HG03342 (cell line): ENCODE results near the gene SLC22A2.
"Not testable (repeated sequence)": the region's sequence is repeated elsewhere in the genome, so short reads cannot be mapped to it uniquely, and the experiment has no call there.

ENCODE experiments used
- ATAC-seq: cut with Tn5 transposase; IDR thresholded peaks from one replicate; pipeline ENCODE4 v1.9.1; 2021; ENCODE audit warnings: mild to moderate bottlenecking, moderate library complexity; ENCODE audit not compliant: unreplicated experiment

SLC22A2 gene

GRCh38 chr6:160258346-160259142 is at the start of gene SLC22A2:
Gene SLC22A2, minus strand, starts transcription at chr6:160258821. Its CDS starts 64 bp downstream, at chr6:160258757.
- ATAC-seq, result no peak

GRCh38 chr6:160305926-160306713 is 47.5 kb upstream of the SLC22A2 start:
- no peak for ATAC-seq

GRCh38 chr6:160303806-160304205 is 45.2 kb upstream of the SLC22A2 start:
- no peak for ATAC-seq

- ATAC-seq, result not testable (repeated sequence)
Observed at GRCh38 chr6:160302431-160303082, 43.9 kb upstream of the SLC22A2 start.

GRCh38 chr6:160301339-160301738 is 42.7 kb upstream of the SLC22A2 start:
- no peak for ATAC-seq

GRCh38 chr6:160300076-160300695 is 41.6 kb upstream of the SLC22A2 start:
- ATAC-seq, result no peak

- no peak for ATAC-seq
Observed at GRCh38 chr6:160299559-160299958, 40.9 kb upstream of the SLC22A2 start.

GRCh38 chr6:160298121-160298520 is 39.5 kb upstream of the SLC22A2 start:
- ATAC-seq, result no peak

GRCh38 chr6:160297310-160297709 is 38.7 kb upstream of the SLC22A2 start:
- no peak for ATAC-seq

- no peak for ATAC-seq
Observed at GRCh38 chr6:160293844-160294243, 35.2 kb upstream of the SLC22A2 start.

- no peak for ATAC-seq
Observed at GRCh38 chr6:160285541-160286105, 27.0 kb upstream of the SLC22A2 start.

GRCh38 chr6:160284575-160284974 is 26.0 kb upstream of the SLC22A2 start:
- no peak for ATAC-seq

- ATAC-seq, result no peak
Observed at GRCh38 chr6:160282444-160282843, 23.8 kb upstream of the SLC22A2 start.

GRCh38 chr6:160279850-160280249 is 21.2 kb upstream of the SLC22A2 start:
- ATAC-seq, result no peak

- no peak for ATAC-seq
Observed at GRCh38 chr6:160278786-160279310, 20.2 kb upstream of the SLC22A2 start.

- ATAC-seq, result no peak
Observed at GRCh38 chr6:160278311-160278710, 19.7 kb upstream of the SLC22A2 start.

GRCh38 chr6:160277546-160277945 is 18.9 kb upstream of the SLC22A2 start:
- no peak for ATAC-seq

- no peak for ATAC-seq
Observed at GRCh38 chr6:160277144-160277543, 18.5 kb upstream of the SLC22A2 start.

GRCh38 chr6:160276126-160276525 is 17.5 kb upstream of the SLC22A2 start:
- ATAC-seq, result no peak

- no peak for ATAC-seq
Observed at GRCh38 chr6:160275511-160276003, 16.9 kb upstream of the SLC22A2 start.
